ENCODE data around the gene KCNH3.
"Not testable (repeated sequence)": the region's sequence is repeated elsewhere in the genome, so short reads cannot be mapped to it uniquely, and the experiment has no call there.

- TF ChIP-seq, protein P1, sequence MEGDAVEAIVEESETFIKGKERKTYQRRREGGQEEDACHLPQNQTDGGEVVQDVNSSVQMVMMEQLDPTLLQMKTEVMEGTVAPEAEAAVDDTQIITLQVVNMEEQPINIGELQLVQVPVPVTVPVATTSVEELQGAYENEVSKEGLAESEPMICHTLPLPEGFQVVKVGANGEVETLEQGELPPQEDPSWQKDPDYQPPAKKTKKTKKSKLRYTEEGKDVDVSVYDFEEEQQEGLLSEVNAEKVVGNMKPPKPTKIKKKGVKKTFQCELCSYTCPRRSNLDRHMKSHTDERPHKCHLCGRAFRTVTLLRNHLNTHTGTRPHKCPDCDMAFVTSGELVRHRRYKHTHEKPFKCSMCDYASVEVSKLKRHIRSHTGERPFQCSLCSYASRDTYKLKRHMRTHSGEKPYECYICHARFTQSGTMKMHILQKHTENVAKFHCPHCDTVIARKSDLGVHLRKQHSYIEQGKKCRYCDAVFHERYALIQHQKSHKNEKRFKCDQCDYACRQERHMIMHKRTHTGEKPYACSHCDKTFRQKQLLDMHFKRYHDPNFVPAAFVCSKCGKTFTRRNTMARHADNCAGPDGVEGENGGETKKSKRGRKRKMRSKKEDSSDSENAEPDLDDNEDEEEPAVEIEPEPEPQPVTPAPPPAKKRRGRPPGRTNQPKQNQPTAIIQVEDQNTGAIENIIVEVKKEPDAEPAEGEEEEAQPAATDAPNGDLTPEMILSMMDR (conservative IDR thresholded peaks at IDR 0.05; ENCODE audit: low read length), result not testable (repeated sequence)
- not testable (repeated sequence) for TF ChIP-seq EZH2phosphoT487 (IDR thresholded peaks at IDR 0.05; ENCODE audit: borderline replicate concordance, low read depth, low read length)
Observed at GRCh38 chr12:49534122-49534521, 4.7 kb upstream of the KCNH3 start.
